K562 (cell line): ENCODE data around the gene TMEM30A. TPM values are rescaled to one million over a fixed set of nuclear protein-coding genes. Genes with fewer than 3 reads are reported as not detected.

ENCODE experiments used
- ATAC-seq: fragments of 200-7000 bp; cut with Tn5 transposase; 3 replicates; pipeline ENCODE4 v1.9.1; 2020; ENCODE audit warnings: moderate library complexity
- BruUV-seq: library from RNA; stranded (reverse); fragments of 400-500 nt; replicated peaks from 2 replicates; lab custom pipeline; 2021; lab: Mats Ljungman, UMichigan
- CTCF ChIA-PET: fragments of 300-600 bp; formaldehyde crosslinking; extraction: SDS; loops from one replicate; lab custom pipeline; 2021; ENCODE audit warnings: low intra/inter-chr PET ratio; lab: Yijun Ruan, JAX
- POLR2A ChIA-PET: fragments of 300-600, 350-650 bp; sonication (Branson Sonifier 250); formaldehyde crosslinking; extraction: SDS; loops from one replicate; lab custom pipeline; 2021; ENCODE audit warnings: antibody characterized with exemption, inconsistent platforms; lab: Yijun Ruan, JAX
- DNase-seq, 4 experiments: peaks; one replicate each; pipeline versions ENCODE4 v3.0.0 to v3.0.0-alpha.2; 2011 to 2018; ENCODE audit warnings: low spot score in 3 of 4, mixed read lengths in 3 of 4; ENCODE audit errors: extremely low read depth in 1 of 4
- FAIRE-seq: peaks from 2 replicates; lab custom pipeline; 2011; peaks lifted over from hg19 to GRCh38; lab: Jason Lieb, UNC
- H2AFZ ChIP-seq: 2 replicates; pipeline ENCODE4 v1.6.0; 2011; ENCODE audit warnings: low read depth, low read length, control low read depth, inconsistent platforms
- H3K27ac ChIP-seq: fragments of 200-600 bp; 3 replicates; pipeline ENCODE4 v1.8.0; 2011; ENCODE audit warnings: low read depth, mild to moderate bottlenecking, control low read depth, inconsistent platforms, low read length, moderate library complexity, mixed read lengths; ENCODE audit errors: extremely low read depth
- H3K27me3 ChIP-seq, 2 experiments: fragments of 300-600 bp in 1 of 2; 2 replicates in 1 of 2; 3 replicates in 1 of 2; pipeline versions ENCODE4 v1.6.0 to v1.8.0; 2011; ENCODE audit warnings: inconsistent platforms in 2 of 2, low read length in 2 of 2, mild to moderate bottlenecking in 1 of 2, mixed read lengths in 1 of 2, moderate library complexity in 1 of 2; ENCODE audit not compliant: control insufficient read depth in 2 of 2, insufficient read depth in 2 of 2
- H3K36me3 ChIP-seq: fragments of 300-600 bp; 3 replicates; pipeline ENCODE4 v1.8.0; 2011; ENCODE audit warnings: mild to moderate bottlenecking, low read length, inconsistent platforms; ENCODE audit not compliant: control insufficient read depth, insufficient read depth
- H3K4me1 ChIP-seq, 2 experiments: fragments of 200-600 bp in 1 of 2; replicated peaks in 1 of 2; 2 replicates in 1 of 2; 3 replicates in 1 of 2; pipeline versions ENCODE4 v1.5.1 to v1.8.0; 2011; ENCODE audit warnings: inconsistent platforms in 2 of 2, low read length in 2 of 2, mild to moderate bottlenecking in 1 of 2, mixed read lengths in 1 of 2, moderate library complexity in 1 of 2; ENCODE audit not compliant: control insufficient read depth in 2 of 2, insufficient read depth in 2 of 2
- H3K4me2 ChIP-seq: 2 replicates; pipeline ENCODE4 v1.6.1; 2011; ENCODE audit warnings: low read length, control low read depth, inconsistent platforms, mixed read lengths; ENCODE audit not compliant: insufficient read depth
- H3K4me3 ChIP-seq: fragments of 200-600 bp; sonication (generic), shearing (Covaris generic); 2 replicates; pipeline ENCODE4 v1.5.1; 2016; ENCODE audit warnings: control low read depth, inconsistent platforms
- H3K79me2 ChIP-seq: fragments of 200-600 bp; 3 replicates; pipeline ENCODE4 v1.8.0; 2011; ENCODE audit warnings: low read length, inconsistent platforms; ENCODE audit not compliant: control insufficient read depth, insufficient read depth
- H3K9ac ChIP-seq, 2 experiments: 2 replicates each; pipeline versions ENCODE4 v1.6.0 to v1.6.1; 2011; ENCODE audit warnings: low read depth in 2 of 2, low read length in 2 of 2, control low read depth in 1 of 2, inconsistent platforms in 1 of 2, mild to moderate bottlenecking in 1 of 2, mixed read lengths in 1 of 2; ENCODE audit not compliant: insufficient read depth in 1 of 2
- H3K9me1 ChIP-seq: one replicate; pipeline ENCODE4 v1.6.0; 2011; ENCODE audit warnings: inconsistent platforms, mild to moderate bottlenecking, low read length, moderate library complexity; ENCODE audit not compliant: control insufficient read depth, insufficient read depth
- H3K9me3 ChIP-seq: replicated peaks from 2 replicates; pipeline ENCODE4 v1.5.1; 2011; ENCODE audit warnings: low read depth, low read length, inconsistent platforms; ENCODE audit not compliant: control insufficient read depth, insufficient read depth
- H4K20me1 ChIP-seq: replicated peaks from 2 replicates; pipeline ENCODE4 v1.6.1; 2011; ENCODE audit warnings: low read length, inconsistent platforms, mixed read lengths; ENCODE audit not compliant: control insufficient read depth, insufficient read depth
- NR3C1 ChIP-seq: sonication (generic); formaldehyde crosslinking; IDR thresholded peaks from 2 replicates; pipeline ENCODE4 v1.8.1; 2022; ENCODE audit warnings: missing genetic modification reagents
- ZNF316 ChIP-seq: fragments of 450-650 bp; IDR thresholded peaks from 2 replicates; pipeline ENCODE4 v1.6.1; 2016
- WGBS: fragments of 100-300 bp; shearing (Covaris generic); methylation state at CpG from one replicate; pipeline ENCODE4 v1.1.6; 2016; ENCODE audit warnings: low coverage, mixed read lengths; ENCODE audit not compliant: insufficient coverage; ENCODE audit errors: missing lambda C conversion rate; 5-methylcytosine and 5-hydroxymethylcytosine counted together
- in situ Hi-C: fragments of 300-500 bp; cut with MboI; formaldehyde crosslinking; loops from 4 replicates; pipeline ENCODE4 v1.15.0; 2018; ENCODE audit warnings: inconsistent platforms, mixed read lengths
- intact Hi-C: fragments of 100-400 bp; cut with micrococcal nuclease; formaldehyde crosslinking; loops from 2 replicates; pipeline ENCODE4 v1.14.2; 2022
- polyA plus RNA-seq, 8 experiments: library from polyadenylated mRNA; depleted of rRNA in 4 of 8; stranded (reverse) in 5 of 8; unstranded in 3 of 8; fragments of >200 nt; fragmentation: Nextera tagmentation in 2 of 8; fragmentation: Illumina TruSeq in 1 of 8; extraction: Ambion mirVana in 2 of 8; extraction: Trizol in 1 of 8; gene quantifications; 2 replicates each; pipeline versions ENCODE4 v1.2.1 to v1.2.3, GENCODE V29; 2011 to 2014; ENCODE audit warnings: inconsistent platforms in 1 of 8, missing spikeins in 1 of 8
- total RNA-seq, 7 experiments: library from RNA; depleted of rRNA in 6 of 7; stranded (reverse); fragments of >200 nt in 6 of 7; fragmentation: Illumina TruSeq in 2 of 7; extraction: Trizol in 2 of 7; gene quantifications; 2 replicates each; pipeline versions ENCODE4 v1.2.1 to v1.2.3, GENCODE V29; 2011 to 2021; ENCODE audit warnings: low replicate concordance in 1 of 7
- TF ChIP-seq, protein P1 (sequence below): sonication (generic); formaldehyde crosslinking; IDR thresholded peaks from 2 replicates; pipeline ENCODE4 v1.8.1; 2023; ENCODE audit warnings: mild to moderate bottlenecking, missing genetic modification reagents
- TF ChIP-seq, protein P2 (sequence below): fragments of 450-650 bp; IDR thresholded peaks from 2 replicates; pipeline ENCODE4 v1.6.1; 2016; ENCODE audit warnings: low read depth, mild to moderate bottlenecking, moderate library complexity

The TMEM30A gene
- total and polyA plus RNA-seq, 9 of the 15 experiments (the other 6 are each of a cell fraction or from before 2014, with no cell fraction given), result 6.5 to 31.2 (median 16.3) TPM

- POLR2A ChIA-PET, result interaction anchor here (1.4 kb wide), 1 partner anchor 11 kb away, joined by 6 read pairs; no protein-coding TSS in a partner anchor
- intact Hi-C loops, result no loop called here
- Histone ChIP-seq H3K27me3 (peaks cover 3 to 11% of the 10 kb centered on the region in 2 experiments; a peak in 3 of 5 replicates), H3K79me2 (no peaks in the 10 kb centered on the region), H3K9ac (no peak overlapping the region), H3K4me1 (no peaks in the 10 kb centered on the region), H3K9me1 (no peaks in the 10 kb centered on the region), H3K9me3 (no peaks in the 10 kb centered on the region), H3K27ac (no peak overlapping the region), H3K4me3 (no peak overlapping the region), H4K20me1 (no peaks in the 10 kb centered on the region), H3K36me3 (no peaks in the 10 kb centered on the region), H3K4me2 (no peak overlapping the region), H2AFZ (no peak overlapping the region)
- TF ChIP-seq, protein P1, sequence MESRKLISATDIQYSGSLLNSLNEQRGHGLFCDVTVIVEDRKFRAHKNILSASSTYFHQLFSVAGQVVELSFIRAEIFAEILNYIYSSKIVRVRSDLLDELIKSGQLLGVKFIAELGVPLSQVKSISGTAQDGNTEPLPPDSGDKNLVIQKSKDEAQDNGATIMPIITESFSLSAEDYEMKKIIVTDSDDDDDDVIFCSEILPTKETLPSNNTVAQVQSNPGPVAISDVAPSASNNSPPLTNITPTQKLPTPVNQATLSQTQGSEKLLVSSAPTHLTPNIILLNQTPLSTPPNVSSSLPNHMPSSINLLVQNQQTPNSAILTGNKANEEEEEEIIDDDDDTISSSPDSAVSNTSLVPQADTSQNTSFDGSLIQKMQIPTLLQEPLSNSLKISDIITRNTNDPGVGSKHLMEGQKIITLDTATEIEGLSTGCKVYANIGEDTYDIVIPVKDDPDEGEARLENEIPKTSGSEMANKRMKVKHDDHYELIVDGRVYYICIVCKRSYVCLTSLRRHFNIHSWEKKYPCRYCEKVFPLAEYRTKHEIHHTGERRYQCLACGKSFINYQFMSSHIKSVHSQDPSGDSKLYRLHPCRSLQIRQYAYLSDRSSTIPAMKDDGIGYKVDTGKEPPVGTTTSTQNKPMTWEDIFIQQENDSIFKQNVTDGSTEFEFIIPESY (CRISPR knock-in tag), result no peak
- TF ChIP-seq NR3C1 (no peak), ZNF316 (peak; percentile 11; the same call in 1 of the 2 replicates)
- TF ChIP-seq, protein P2, sequence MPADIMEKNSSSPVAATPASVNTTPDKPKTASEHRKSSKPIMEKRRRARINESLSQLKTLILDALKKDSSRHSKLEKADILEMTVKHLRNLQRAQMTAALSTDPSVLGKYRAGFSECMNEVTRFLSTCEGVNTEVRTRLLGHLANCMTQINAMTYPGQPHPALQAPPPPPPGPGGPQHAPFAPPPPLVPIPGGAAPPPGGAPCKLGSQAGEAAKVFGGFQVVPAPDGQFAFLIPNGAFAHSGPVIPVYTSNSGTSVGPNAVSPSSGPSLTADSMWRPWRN, result no peak
- CTCF ChIA-PET, result no interaction called here
- DNase-seq, result no peak
- ATAC-seq, result no peak
- 0% methylated on average over 2 of the region's 2 CpGs for WGBS
- in situ Hi-C loops, result no loop called here
- BruUV-seq, result no TSS peak
- no peak for FAIRE-seq
These were observed 49.1 kb upstream of the TMEM30A start for GRCh38 chr6:75333676-75334200.
